NB4 (cell line): ENCODE results near the gene DHPS.

Experiments
- MAX ChIP-seq: IDR thresholded peaks from 2 replicates; pipeline ENCODE4 v1.6.1; 2011; ENCODE audit warnings: low read depth, low read length
- TF ChIP-seq, protein P1 (sequence below): IDR thresholded peaks from one replicate; pipeline ENCODE4 v1.5.1; 2012; ENCODE audit warnings: low read depth, low read length

- TF ChIP-seq, protein P1, sequence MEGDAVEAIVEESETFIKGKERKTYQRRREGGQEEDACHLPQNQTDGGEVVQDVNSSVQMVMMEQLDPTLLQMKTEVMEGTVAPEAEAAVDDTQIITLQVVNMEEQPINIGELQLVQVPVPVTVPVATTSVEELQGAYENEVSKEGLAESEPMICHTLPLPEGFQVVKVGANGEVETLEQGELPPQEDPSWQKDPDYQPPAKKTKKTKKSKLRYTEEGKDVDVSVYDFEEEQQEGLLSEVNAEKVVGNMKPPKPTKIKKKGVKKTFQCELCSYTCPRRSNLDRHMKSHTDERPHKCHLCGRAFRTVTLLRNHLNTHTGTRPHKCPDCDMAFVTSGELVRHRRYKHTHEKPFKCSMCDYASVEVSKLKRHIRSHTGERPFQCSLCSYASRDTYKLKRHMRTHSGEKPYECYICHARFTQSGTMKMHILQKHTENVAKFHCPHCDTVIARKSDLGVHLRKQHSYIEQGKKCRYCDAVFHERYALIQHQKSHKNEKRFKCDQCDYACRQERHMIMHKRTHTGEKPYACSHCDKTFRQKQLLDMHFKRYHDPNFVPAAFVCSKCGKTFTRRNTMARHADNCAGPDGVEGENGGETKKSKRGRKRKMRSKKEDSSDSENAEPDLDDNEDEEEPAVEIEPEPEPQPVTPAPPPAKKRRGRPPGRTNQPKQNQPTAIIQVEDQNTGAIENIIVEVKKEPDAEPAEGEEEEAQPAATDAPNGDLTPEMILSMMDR: no peak
- no peak for TF ChIP-seq MAX
Observed at GRCh38 chr19:12628040-12629022, 53.3 kb downstream of the DHPS start.
